ENCODE measurements around the gene NDUFS1. TPM values are rescaled to one million over a fixed set of nuclear protein-coding genes. Genes with fewer than 3 reads are reported as not detected.
A peak's percentile ranks its signal among the peaks of the same experiment; 100 is the strongest.

Gene NDUFS1
- total and polyA plus RNA-seq, 2 experiments from 2014 or later, result 34.5 to 97.9 TPM

DNA sequence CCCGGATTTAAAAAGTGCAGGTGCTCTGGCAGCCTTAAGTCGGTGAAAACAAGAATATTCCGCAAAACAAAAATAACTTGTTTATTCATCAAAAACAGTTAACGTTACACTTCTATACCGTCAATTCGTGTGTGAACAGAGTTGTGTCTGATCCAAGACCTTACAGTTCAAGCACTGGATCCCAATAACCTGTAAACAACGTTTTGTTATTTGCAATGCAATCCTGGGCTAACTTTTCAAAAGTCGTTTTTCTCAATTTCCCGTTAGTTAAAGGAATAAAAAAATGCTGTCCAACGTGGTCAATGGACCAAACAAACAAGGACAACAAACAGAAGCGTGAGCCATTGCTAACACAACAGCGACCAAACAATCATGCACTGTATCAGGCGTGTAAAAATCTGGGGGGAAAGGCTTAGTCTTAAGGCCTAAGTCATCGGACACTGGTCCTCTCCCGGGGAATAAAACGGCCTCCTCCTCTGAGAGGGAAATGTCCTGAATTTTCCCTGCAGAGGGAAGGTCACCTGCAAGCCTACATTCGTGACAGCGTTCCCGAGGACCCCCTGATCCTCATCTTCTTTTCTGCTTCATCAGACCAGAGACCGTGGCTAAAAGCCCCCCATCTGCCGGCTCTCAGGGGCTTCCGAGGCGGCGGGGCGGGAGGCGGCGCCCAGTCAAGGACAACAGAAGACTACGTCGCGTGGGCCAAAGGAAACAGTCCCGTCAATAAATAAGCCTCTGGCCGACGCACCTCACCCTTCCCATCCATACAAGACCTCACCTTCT is 490 bp downstream of the NDUFS1 start:
- H4K20me1 ChIP-seq (replicated peaks; ENCODE audit: insufficient read depth), result peaks cover 18% of the 10 kb centered on the region; the same call in 1 of the 2 replicates
- Mint-ChIP-seq H3K27ac (peak overlapping the region; percentile 96), H3K4me1 (peaks cover 23% of the 10 kb centered on the region), H3K27me3 (ENCODE audit: insufficient read depth, low read depth, poor library complexity) (peaks cover 16% of the 10 kb centered on the region), H3K9me3 (no peaks in the 10 kb centered on the region), H3K4me3 (peak overlapping the region; percentile 99), H3K36me3 (ENCODE audit: low read depth) (peaks cover 46% of the 10 kb centered on the region)
- H3K4me1 ChIP-seq (ENCODE audit: insufficient read depth), result peaks cover 17% of the 10 kb centered on the region
- H3K4me2 ChIP-seq, result peak overlapping the region; percentile 100
- no peaks in the 10 kb centered on the region for H3K27me3 ChIP-seq (ENCODE audit: insufficient read depth)
- peak overlapping the region; percentile 93 for H3K4me3 ChIP-seq
- peak; percentile 32 for DNase-seq (ENCODE audit: low spot score)
- peaks cover 30% of the 10 kb centered on the region for H3K36me3 ChIP-seq (ENCODE audit: insufficient read depth)
- peak; percentile 7 for ATAC-seq
- peak overlapping the region; percentile 86 for H3K27ac ChIP-seq (ENCODE audit: low read depth)
- no peak for TF ChIP-seq STAT1 (IDR thresholded peaks at IDR 0.05; ENCODE audit: unreplicated experiment)
- TF ChIP-seq, protein P1, sequence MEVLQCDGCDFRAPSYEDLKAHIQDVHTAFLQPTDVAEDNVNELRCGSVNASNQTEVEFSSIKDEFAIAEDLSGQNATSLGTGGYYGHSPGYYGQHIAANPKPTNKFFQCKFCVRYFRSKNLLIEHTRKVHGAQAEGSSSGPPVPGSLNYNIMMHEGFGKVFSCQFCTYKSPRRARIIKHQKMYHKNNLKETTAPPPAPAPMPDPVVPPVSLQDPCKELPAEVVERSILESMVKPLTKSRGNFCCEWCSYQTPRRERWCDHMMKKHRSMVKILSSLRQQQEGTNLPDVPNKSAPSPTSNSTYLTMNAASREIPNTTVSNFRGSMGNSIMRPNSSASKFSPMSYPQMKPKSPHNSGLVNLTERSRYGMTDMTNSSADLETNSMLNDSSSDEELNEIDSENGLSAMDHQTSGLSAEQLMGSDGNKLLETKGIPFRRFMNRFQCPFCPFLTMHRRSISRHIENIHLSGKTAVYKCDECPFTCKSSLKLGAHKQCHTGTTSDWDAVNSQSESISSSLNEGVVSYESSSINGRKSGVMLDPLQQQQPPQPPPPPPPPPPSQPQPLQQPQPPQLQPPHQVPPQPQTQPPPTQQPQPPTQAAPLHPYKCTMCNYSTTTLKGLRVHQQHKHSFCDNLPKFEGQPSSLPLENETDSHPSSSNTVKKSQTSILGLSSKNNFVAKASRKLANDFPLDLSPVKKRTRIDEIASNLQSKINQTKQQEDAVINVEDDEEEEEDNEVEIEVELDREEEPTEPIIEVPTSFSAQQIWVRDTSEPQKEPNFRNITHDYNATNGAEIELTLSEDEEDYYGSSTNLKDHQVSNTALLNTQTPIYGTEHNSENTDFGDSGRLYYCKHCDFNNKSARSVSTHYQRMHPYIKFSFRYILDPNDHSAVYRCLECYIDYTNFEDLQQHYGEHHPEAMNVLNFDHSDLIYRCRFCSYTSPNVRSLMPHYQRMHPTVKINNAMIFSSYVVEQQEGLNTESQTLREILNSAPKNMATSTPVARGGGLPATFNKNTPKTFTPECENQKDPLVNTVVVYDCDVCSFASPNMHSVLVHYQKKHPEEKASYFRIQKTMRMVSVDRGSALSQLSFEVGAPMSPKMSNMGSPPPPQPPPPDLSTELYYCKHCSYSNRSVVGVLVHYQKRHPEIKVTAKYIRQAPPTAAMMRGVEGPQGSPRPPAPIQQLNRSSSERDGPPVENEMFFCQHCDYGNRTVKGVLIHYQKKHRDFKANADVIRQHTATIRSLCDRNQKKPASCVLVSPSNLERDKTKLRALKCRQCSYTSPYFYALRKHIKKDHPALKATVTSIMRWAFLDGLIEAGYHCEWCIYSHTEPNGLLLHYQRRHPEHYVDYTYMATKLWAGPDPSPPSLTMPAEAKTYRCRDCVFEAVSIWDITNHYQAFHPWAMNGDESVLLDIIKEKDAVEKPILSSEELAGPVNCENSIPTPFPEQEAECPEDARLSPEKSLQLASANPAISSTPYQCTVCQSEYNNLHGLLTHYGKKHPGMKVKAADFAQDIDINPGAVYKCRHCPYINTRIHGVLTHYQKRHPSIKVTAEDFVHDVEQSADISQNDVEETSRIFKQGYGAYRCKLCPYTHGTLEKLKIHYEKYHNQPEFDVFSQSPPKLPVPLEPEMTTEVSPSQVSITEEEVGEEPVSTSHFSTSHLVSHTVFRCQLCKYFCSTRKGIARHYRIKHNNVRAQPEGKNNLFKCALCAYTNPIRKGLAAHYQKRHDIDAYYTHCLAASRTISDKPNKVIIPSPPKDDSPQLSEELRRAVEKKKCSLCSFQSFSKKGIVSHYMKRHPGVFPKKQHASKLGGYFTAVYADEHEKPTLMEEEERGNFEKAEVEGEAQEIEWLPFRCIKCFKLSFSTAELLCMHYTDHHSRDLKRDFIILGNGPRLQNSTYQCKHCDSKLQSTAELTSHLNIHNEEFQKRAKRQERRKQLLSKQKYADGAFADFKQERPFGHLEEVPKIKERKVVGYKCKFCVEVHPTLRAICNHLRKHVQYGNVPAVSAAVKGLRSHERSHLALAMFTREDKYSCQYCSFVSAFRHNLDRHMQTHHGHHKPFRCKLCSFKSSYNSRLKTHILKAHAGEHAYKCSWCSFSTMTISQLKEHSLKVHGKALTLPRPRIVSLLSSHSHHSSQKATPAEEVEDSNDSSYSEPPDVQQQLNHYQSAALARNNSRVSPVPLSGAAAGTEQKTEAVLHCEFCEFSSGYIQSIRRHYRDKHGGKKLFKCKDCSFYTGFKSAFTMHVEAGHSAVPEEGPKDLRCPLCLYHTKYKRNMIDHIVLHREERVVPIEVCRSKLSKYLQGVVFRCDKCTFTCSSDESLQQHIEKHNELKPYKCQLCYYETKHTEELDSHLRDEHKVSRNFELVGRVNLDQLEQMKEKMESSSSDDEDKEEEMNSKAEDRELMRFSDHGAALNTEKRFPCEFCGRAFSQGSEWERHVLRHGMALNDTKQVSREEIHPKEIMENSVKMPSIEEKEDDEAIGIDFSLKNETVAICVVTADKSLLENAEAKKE (CRISPR knock-in tag; IDR thresholded peaks at IDR 0.05), result no peak
- TF ChIP-seq, protein P2, sequence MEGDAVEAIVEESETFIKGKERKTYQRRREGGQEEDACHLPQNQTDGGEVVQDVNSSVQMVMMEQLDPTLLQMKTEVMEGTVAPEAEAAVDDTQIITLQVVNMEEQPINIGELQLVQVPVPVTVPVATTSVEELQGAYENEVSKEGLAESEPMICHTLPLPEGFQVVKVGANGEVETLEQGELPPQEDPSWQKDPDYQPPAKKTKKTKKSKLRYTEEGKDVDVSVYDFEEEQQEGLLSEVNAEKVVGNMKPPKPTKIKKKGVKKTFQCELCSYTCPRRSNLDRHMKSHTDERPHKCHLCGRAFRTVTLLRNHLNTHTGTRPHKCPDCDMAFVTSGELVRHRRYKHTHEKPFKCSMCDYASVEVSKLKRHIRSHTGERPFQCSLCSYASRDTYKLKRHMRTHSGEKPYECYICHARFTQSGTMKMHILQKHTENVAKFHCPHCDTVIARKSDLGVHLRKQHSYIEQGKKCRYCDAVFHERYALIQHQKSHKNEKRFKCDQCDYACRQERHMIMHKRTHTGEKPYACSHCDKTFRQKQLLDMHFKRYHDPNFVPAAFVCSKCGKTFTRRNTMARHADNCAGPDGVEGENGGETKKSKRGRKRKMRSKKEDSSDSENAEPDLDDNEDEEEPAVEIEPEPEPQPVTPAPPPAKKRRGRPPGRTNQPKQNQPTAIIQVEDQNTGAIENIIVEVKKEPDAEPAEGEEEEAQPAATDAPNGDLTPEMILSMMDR (conservative IDR thresholded peaks at IDR 0.05; ENCODE audit: low read depth in 2 of 2), result no peak
- TF ChIP-seq, protein P3, sequence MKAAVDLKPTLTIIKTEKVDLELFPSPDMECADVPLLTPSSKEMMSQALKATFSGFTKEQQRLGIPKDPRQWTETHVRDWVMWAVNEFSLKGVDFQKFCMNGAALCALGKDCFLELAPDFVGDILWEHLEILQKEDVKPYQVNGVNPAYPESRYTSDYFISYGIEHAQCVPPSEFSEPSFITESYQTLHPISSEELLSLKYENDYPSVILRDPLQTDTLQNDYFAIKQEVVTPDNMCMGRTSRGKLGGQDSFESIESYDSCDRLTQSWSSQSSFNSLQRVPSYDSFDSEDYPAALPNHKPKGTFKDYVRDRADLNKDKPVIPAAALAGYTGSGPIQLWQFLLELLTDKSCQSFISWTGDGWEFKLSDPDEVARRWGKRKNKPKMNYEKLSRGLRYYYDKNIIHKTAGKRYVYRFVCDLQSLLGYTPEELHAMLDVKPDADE (IDR thresholded peaks at IDR 0.05), result no peak
- TF ChIP-seq JUNB (IDR thresholded peaks at IDR 0.05; ENCODE audit: unreplicated experiment), result no peak
- no peak for TF ChIP-seq CREB1 (CRISPR knock-in tag; IDR thresholded peaks at IDR 0.05; ENCODE audit: low read depth)
- no peak for TF ChIP-seq NANOG (IDR thresholded peaks at IDR 0.05; ENCODE audit: borderline replicate concordance)
- no peak for TF ChIP-seq POLR2AphosphoS5 (IDR thresholded peaks at IDR 0.05; ENCODE audit: low read depth)
- no peak for TF ChIP-seq ZNF331 (CRISPR knock-in tag; IDR thresholded peaks at IDR 0.05; ENCODE audit: low read depth)
- TF ChIP-seq, protein P4, sequence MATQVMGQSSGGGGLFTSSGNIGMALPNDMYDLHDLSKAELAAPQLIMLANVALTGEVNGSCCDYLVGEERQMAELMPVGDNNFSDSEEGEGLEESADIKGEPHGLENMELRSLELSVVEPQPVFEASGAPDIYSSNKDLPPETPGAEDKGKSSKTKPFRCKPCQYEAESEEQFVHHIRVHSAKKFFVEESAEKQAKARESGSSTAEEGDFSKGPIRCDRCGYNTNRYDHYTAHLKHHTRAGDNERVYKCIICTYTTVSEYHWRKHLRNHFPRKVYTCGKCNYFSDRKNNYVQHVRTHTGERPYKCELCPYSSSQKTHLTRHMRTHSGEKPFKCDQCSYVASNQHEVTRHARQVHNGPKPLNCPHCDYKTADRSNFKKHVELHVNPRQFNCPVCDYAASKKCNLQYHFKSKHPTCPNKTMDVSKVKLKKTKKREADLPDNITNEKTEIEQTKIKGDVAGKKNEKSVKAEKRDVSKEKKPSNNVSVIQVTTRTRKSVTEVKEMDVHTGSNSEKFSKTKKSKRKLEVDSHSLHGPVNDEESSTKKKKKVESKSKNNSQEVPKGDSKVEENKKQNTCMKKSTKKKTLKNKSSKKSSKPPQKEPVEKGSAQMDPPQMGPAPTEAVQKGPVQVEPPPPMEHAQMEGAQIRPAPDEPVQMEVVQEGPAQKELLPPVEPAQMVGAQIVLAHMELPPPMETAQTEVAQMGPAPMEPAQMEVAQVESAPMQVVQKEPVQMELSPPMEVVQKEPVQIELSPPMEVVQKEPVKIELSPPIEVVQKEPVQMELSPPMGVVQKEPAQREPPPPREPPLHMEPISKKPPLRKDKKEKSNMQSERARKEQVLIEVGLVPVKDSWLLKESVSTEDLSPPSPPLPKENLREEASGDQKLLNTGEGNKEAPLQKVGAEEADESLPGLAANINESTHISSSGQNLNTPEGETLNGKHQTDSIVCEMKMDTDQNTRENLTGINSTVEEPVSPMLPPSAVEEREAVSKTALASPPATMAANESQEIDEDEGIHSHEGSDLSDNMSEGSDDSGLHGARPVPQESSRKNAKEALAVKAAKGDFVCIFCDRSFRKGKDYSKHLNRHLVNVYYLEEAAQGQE (IDR thresholded peaks at IDR 0.05; ENCODE audit: unreplicated experiment), result no peak
- TF ChIP-seq EZH2 (IDR thresholded peaks at IDR 0.05; ENCODE audit: low read depth, unreplicated experiment), result no peak
- TF ChIP-seq EZH2phosphoT487 (IDR thresholded peaks at IDR 0.05; ENCODE audit: unreplicated experiment), result no peak
- no peak for TF ChIP-seq ZNF114 (CRISPR knock-in tag; IDR thresholded peaks at IDR 0.05)
- H3K79me2 ChIP-seq (replicated peaks; ENCODE audit: insufficient read depth), result peaks cover 81% of the 10 kb centered on the region
- no peaks in the 10 kb centered on the region for H3K9me2 ChIP-seq (ENCODE audit: insufficient read depth)
- peaks cover 34% of the 10 kb centered on the region for H3F3A ChIP-seq (replicated peaks; ENCODE audit: low read depth)
- peak overlapping the region; percentile 24 for H2AFZ ChIP-seq

All from GM23338 (cell line).